Measurements from ENCODE around the gene AHNAK.

Gene AHNAK

GRCh38 chr11:62432695-62433094 lies 113.9 kb downstream of the AHNAK start:
- no peak for DNase-seq

GRCh38 chr11:62431171-62431901 lies 115.3 kb downstream of the AHNAK start:
- no peak for DNase-seq

GRCh38 chr11:62430425-62430824 lies 116.2 kb downstream of the AHNAK start:
- DNase-seq: no peak

- no peak for DNase-seq
Observed at GRCh38 chr11:62428871-62429560, 117.6 kb downstream of the AHNAK start.

- DNase-seq: no peak
Observed at GRCh38 chr11:62427630-62428233, 118.9 kb downstream of the AHNAK start.

GRCh38 chr11:62423012-62423411 lies 123.6 kb downstream of the AHNAK start:
- DNase-seq: no peak

GRCh38 chr11:62421996-62422395 lies 124.6 kb downstream of the AHNAK start:
- no peak for DNase-seq

- no peak for DNase-seq
Observed at GRCh38 chr11:62420882-62421281, 125.7 kb downstream of the AHNAK start.

- DNase-seq: no peak
Observed at GRCh38 chr11:62419943-62420342, 126.7 kb downstream of the AHNAK start.

- DNase-seq: no peak
Observed at GRCh38 chr11:62419314-62419929, 127.2 kb downstream of the AHNAK start.

- DNase-seq: no peak
Observed at GRCh38 chr11:62418733-62419132, 127.9 kb downstream of the AHNAK start, which contains the start of gene SCGB1A1. Gene SCGB1A1, plus strand, starts transcription at chr11:62419033. Its CDS starts 63 bp downstream, at chr11:62419096.

GRCh38 chr11:62418136-62418535 lies 128.5 kb downstream of the AHNAK start:
- no peak for DNase-seq

- no peak for DNase-seq
Observed at GRCh38 chr11:62416596-62416995, 130.0 kb downstream of the AHNAK start.

- DNase-seq: no peak
Observed at GRCh38 chr11:62413060-62413696, 133.4 kb downstream of the AHNAK start.

- no peak for DNase-seq
Observed at GRCh38 chr11:62411524-62411923, 135.1 kb downstream of the AHNAK start.

GRCh38 chr11:62410972-62411371 lies 135.6 kb downstream of the AHNAK start:
- DNase-seq: no peak

GRCh38 chr11:62409831-62410230 lies 136.8 kb downstream of the AHNAK start:
- no peak for DNase-seq

GRCh38 chr11:62406034-62406433 lies 140.6 kb downstream of the AHNAK start:
- DNase-seq: no peak

GRCh38 chr11:62404901-62405300 lies 141.7 kb downstream of the AHNAK start:
- no peak for DNase-seq

- DNase-seq: no peak
Observed at GRCh38 chr11:62404435-62404834, 142.2 kb downstream of the AHNAK start.

- DNase-seq: no peak
Observed at GRCh38 chr11:62402960-62403730, 143.5 kb downstream of the AHNAK start.
